Iris pigment epithelial cell (primary cell): ENCODE measurements around the gene TCF3.

Experiments used
- DNase-seq: peaks from one replicate; pipeline ENCODE4 v3.0.0-alpha.2; 2011; ENCODE audit warnings: low read depth

TCF3 gene

GRCh38 chr19:1630012-1630411 is 22.4 kb downstream of the TCF3 start:
- no peak for DNase-seq

GRCh38 chr19:1629256-1629808 is 23.1 kb downstream of the TCF3 start:
- DNase-seq = no peak

GRCh38 chr19:1627194-1627593 is 25.2 kb downstream of the TCF3 start:
- DNase-seq = no peak

- DNase-seq = no peak
These were observed 25.9 kb downstream of the TCF3 start for GRCh38 chr19:1626417-1627010.

GRCh38 chr19:1624458-1624857 is 28.0 kb downstream of the TCF3 start:
- DNase-seq = peak; percentile 49

- no peak for DNase-seq
These were observed 29.9 kb downstream of the TCF3 start for GRCh38 chr19:1622541-1622940.

GRCh38 chr19:1622007-1622406 is 30.4 kb downstream of the TCF3 start:
- no peak for DNase-seq

GRCh38 chr19:1621574-1621973 is 30.8 kb downstream of the TCF3 start:
- DNase-seq = no peak

- no peak for DNase-seq
These were observed 31.4 kb downstream of the TCF3 start for GRCh38 chr19:1621021-1621420.

GRCh38 chr19:1620502-1620901 is 31.9 kb downstream of the TCF3 start:
- DNase-seq = no peak

- no peak for DNase-seq
These were observed 32.7 kb downstream of the TCF3 start for GRCh38 chr19:1619703-1620102.

- no peak for DNase-seq
These were observed 33.3 kb downstream of the TCF3 start for GRCh38 chr19:1619094-1619439.

- DNase-seq = peak; percentile 14
These were observed 34.0 kb downstream of the TCF3 start for GRCh38 chr19:1618157-1619093.

- no peak for DNase-seq
These were observed 35.5 kb downstream of the TCF3 start for GRCh38 chr19:1616875-1617274.

- DNase-seq = peak; percentile 46
These were observed 36.0 kb downstream of the TCF3 start for GRCh38 chr19:1616396-1616795.

- DNase-seq = no peak
These were observed 37.2 kb downstream of the TCF3 start for GRCh38 chr19:1615156-1615765.

GRCh38 chr19:1613808-1614570 is 38.4 kb downstream of the TCF3 start:
- DNase-seq = no peak

- no peak for DNase-seq
These were observed 39.3 kb downstream of the TCF3 start for GRCh38 chr19:1613146-1613545.

- no peak for DNase-seq
These were observed 40.0 kb downstream of the TCF3 start for GRCh38 chr19:1612114-1613086.

- no peak for DNase-seq
These were observed 41.1 kb downstream of the TCF3 start for GRCh38 chr19:1611353-1611752.

- DNase-seq = no peak
These were observed 41.8 kb downstream of the TCF3 start for GRCh38 chr19:1610579-1610978.
